ENCODE measurements around the gene ULK3.
A peak's percentile ranks its signal among the peaks of the same experiment; 100 is the strongest.

The ULK3 gene

GRCh38 chr15:74787251-74788041 lies 55.5 kb downstream of the ULK3 start (continued):
- no peak for TF ChIP-seq ZNF518A (tag by site-specific recombination; conservative IDR thresholded peaks at IDR 0.05; ENCODE audit: low read depth)
- TF ChIP-seq ZNF530 (tag by site-specific recombination; IDR thresholded peaks at IDR 0.05; ENCODE audit: low read depth), result no peak
- TF ChIP-seq SCRT1 (tag by site-specific recombination; IDR thresholded peaks at IDR 0.05; ENCODE audit: borderline replicate concordance), result no peak
- TF ChIP-seq HOXC10 (CRISPR knock-in tag; IDR thresholded peaks at IDR 0.05), result no peak
- no peak for TF ChIP-seq ZFP3 (tag by site-specific recombination; IDR thresholded peaks at IDR 0.05; ENCODE audit: low read depth)
- TF ChIP-seq ZNF701 (tag by site-specific recombination; IDR thresholded peaks at IDR 0.05), result no peak
- peak; percentile 76 for TF ChIP-seq ZEB2 (tag by site-specific recombination; IDR thresholded peaks at IDR 0.05)
- no peak for TF ChIP-seq ZNF175 (tag by site-specific recombination; IDR thresholded peaks at IDR 0.05)
- no peak for TF ChIP-seq ZNF549 (tag by site-specific recombination; IDR thresholded peaks at IDR 0.05)
- TF ChIP-seq ZNF48 (tag by site-specific recombination; IDR thresholded peaks at IDR 0.05), result no peak
- no peak for TF ChIP-seq ZNF544 (tag by site-specific recombination; IDR thresholded peaks at IDR 0.05)
- TF ChIP-seq PRDM10 (tag by site-specific recombination; IDR thresholded peaks at IDR 0.05), result peak; percentile 77
- peak; percentile 67; the same call in 1 of the 2 replicates for TF ChIP-seq KLF8 (tag by site-specific recombination; IDR thresholded peaks at IDR 0.05)
- TF ChIP-seq PATZ1 (tag by site-specific recombination; IDR thresholded peaks at IDR 0.05), result peak; percentile 75; the same call in 1 of the 2 replicates
- no peak for TF ChIP-seq OSR2 (tag by site-specific recombination; IDR thresholded peaks at IDR 0.05)
- peak; percentile 76 for TF ChIP-seq ZSCAN30 (tag by site-specific recombination; IDR thresholded peaks at IDR 0.05)
- no peak; the same call in 1 of the 2 replicates for TF ChIP-seq ZNF580 (tag by site-specific recombination; IDR thresholded peaks at IDR 0.05)
